B cell (primary cell): Measurements from ENCODE around the gene DNAAF5. TPM values are rescaled to one million over a fixed set of nuclear protein-coding genes. Genes with fewer than 3 reads are reported as not detected.

Experiments used
- ATAC-seq: fragments of 200-7000 bp; cut with Tn5 transposase; one replicate; pipeline ENCODE4 v1.10.0; 2021; ENCODE audit warnings: low read depth, mild to moderate bottlenecking, moderate number of reproducible peaks, moderate library complexity
- CTCF ChIA-PET: fragments of 350-600 bp; sonication (Branson Sonifier 250); formaldehyde crosslinking; loops from one replicate; lab custom pipeline; 2021; ENCODE audit warnings: antibody characterized with exemption, inconsistent platforms; lab: Charles Lee
- POLR2A ChIA-PET: fragments of 350-600 bp; sonication (Branson Sonifier 250); formaldehyde crosslinking; loops from one replicate; lab custom pipeline; 2021; ENCODE audit warnings: antibody characterized with exemption; lab: Charles Lee
- DNase-seq: peaks from one replicate; pipeline ENCODE4 v3.0.0; 2013
- H2AFZ ChIP-seq: 2 replicates; pipeline ENCODE4 v1.6.1; 2012; ENCODE audit warnings: mild to moderate bottlenecking, low read depth, low read length; ENCODE audit not compliant: insufficient read depth, poor library complexity, severe bottlenecking
- H3K27ac ChIP-seq, 2 donors: 1 replicate in 1 of 2; 2 replicates in 1 of 2; pipeline ENCODE4 v1.5.1; 2012 to 2013; ENCODE audit warnings: low read length in 2 of 2, mild to moderate bottlenecking in 2 of 2, moderate library complexity in 1 of 2
- H3K27me3 ChIP-seq, 4 experiments: fragments of 200-600 bp in 1 of 4; sonication (generic) in 1 of 4; replicated peaks in 1 of 4; 1 replicate in 2 of 4; 2 replicates in 2 of 4; pipeline versions ENCODE4 v1.6.1 to v1.7.0; 2013 to 2016; ENCODE audit warnings: low read length in 3 of 4, mild to moderate bottlenecking in 2 of 4, mixed read lengths in 1 of 4, moderate library complexity in 1 of 4; ENCODE audit not compliant: insufficient read depth in 4 of 4, control insufficient read depth in 3 of 4; ENCODE audit errors: control extremely low read depth in 1 of 4
- H3K36me3 ChIP-seq, 2 experiments: replicated peaks in 1 of 2; 1 replicate in 1 of 2; 2 replicates in 1 of 2; pipeline versions ENCODE4 v1.6.1 to v1.7.1; 2013; ENCODE audit warnings: low read length in 1 of 2; ENCODE audit not compliant: insufficient read depth in 2 of 2, control insufficient read depth in 1 of 2; ENCODE audit errors: control extremely low read depth in 1 of 2, extremely low read depth in 1 of 2
- H3K4me1 ChIP-seq, 2 donors: fragments of 200-600 bp in 1 of 2; sonication (generic) in 1 of 2; 1 replicate in 1 of 2; 2 replicates in 1 of 2; pipeline versions ENCODE4 v1.5.1 to v1.6.1; 2013 to 2017; ENCODE audit warnings: low read length in 2 of 2; ENCODE audit not compliant: control insufficient read depth in 2 of 2, insufficient read depth in 2 of 2
- H3K4me2 ChIP-seq: replicated peaks from 2 replicates; pipeline ENCODE3; 2012; ENCODE audit warnings: mild to moderate bottlenecking, low read depth, low read length; ENCODE audit not compliant: poor library complexity, severe bottlenecking
- H3K4me3 ChIP-seq, 5 experiments: fragments of 200-600 bp in 1 of 5; sonication (generic) in 1 of 5; 1 replicate in 3 of 5; 2 replicates in 2 of 5; pipeline versions ENCODE4 v1.5.1 to v1.7.0; 2011 to 2016; ENCODE audit warnings: low read length in 4 of 5, mild to moderate bottlenecking in 4 of 5, low read depth in 2 of 5, control low read depth in 1 of 5, moderate library complexity in 1 of 5; ENCODE audit not compliant: insufficient read depth in 1 of 5; ENCODE audit errors: control extremely low read depth in 1 of 5, extremely low read depth in 1 of 5
- H3K79me2 ChIP-seq: fragments of 200-600 bp; sonication (generic); one replicate; pipeline ENCODE4 v1.6.0; 2016; ENCODE audit warnings: low read length; ENCODE audit not compliant: control insufficient read depth, insufficient read depth
- H3K9ac ChIP-seq: fragments of 200-600 bp; sonication (generic); 2 replicates; pipeline ENCODE4 v1.6.1; 2017; ENCODE audit warnings: mild to moderate bottlenecking, low read length, moderate library complexity
- H3K9me3 ChIP-seq, 3 donors: one replicate each; pipeline versions ENCODE4 v1.6.1 to v1.7.1; 2013; ENCODE audit warnings: low read length in 2 of 3; ENCODE audit not compliant: control insufficient read depth in 2 of 3, insufficient read depth in 1 of 3; ENCODE audit errors: control extremely low read depth in 1 of 3
- H4K20me1 ChIP-seq: 2 replicates; pipeline ENCODE4 v1.6.0; 2012; ENCODE audit warnings: mild to moderate bottlenecking, low read length; ENCODE audit not compliant: insufficient read depth, control insufficient read depth, poor library complexity, severe bottlenecking
- H3K27ac Mint-ChIP-seq: one replicate; pipeline ENCODE4 v1.8.0; 2021; ENCODE audit warnings: mixed read lengths
- H3K27me3 Mint-ChIP-seq: one replicate; pipeline ENCODE4 v1.8.0; 2021; ENCODE audit warnings: mixed read lengths
- H3K4me1 Mint-ChIP-seq: one replicate; pipeline ENCODE4 v1.8.0; 2021; ENCODE audit warnings: mixed read lengths
- H3K4me3 Mint-ChIP-seq: one replicate; pipeline ENCODE4 v1.8.0; 2021; ENCODE audit warnings: mixed read lengths
- H3K9me3 Mint-ChIP-seq: one replicate; pipeline ENCODE4 v1.8.0; 2022; ENCODE audit warnings: mixed read lengths; ENCODE audit not compliant: insufficient read depth
- CTCF ChIP-seq: fragments of 200-600 bp; IDR thresholded peaks from one replicate; pipeline ENCODE4 v1.8.0; 2022; ENCODE audit warnings: antibody characterized with exemption, mild to moderate bottlenecking
- EZH2 ChIP-seq: IDR thresholded peaks from 2 replicates; pipeline ENCODE4 v1.6.1; 2012; ENCODE audit warnings: borderline replicate concordance, low read depth, mild to moderate bottlenecking, moderate library complexity, low read length; ENCODE audit not compliant: insufficient read depth, poor library complexity, severe bottlenecking
- whole genome bisulfite sequencing: methylation state at CpG from one replicate; pipeline ENCODE4 v1.1.5; 2013; ENCODE audit warnings: missing lambda C conversion rate; ENCODE audit not compliant: insufficient coverage; 5-methylcytosine and 5-hydroxymethylcytosine counted together
- intact Hi-C: fragments of 100-400 bp; cut with micrococcal nuclease; formaldehyde crosslinking; loops from one replicate; pipeline ENCODE4 v1.10.0; 2022
- polyA plus RNA-seq: library from polyadenylated mRNA; depleted of rRNA; stranded (reverse); fragments of >200 nt; gene quantifications from 2 replicates; pipeline ENCODE4 v1.2.3, GENCODE V29; 2012
- total RNA-seq, 2 donors: library from RNA; stranded (reverse); fragments of 120-200 nt in 1 of 2; gene quantifications; 1 replicate in 1 of 2; 2 replicates in 1 of 2; pipeline versions ENCODE4 v1.2.3 to v1.2.4, GENCODE V29; 2013 to 2022

The DNAAF5 gene
- total and polyA plus RNA-seq, 2 donors (not counting 1 experiment from before 2014, with no cell fraction given) = 18.0 to 21.4 TPM

- no peak overlapping the region for H2AFZ ChIP-seq
- DNase-seq (no peak), ATAC-seq (no peak)
- H3K4me1 ChIP-seq = no peaks in the 10 kb centered on the region
- H3K9ac ChIP-seq = no peak overlapping the region
- no peak overlapping the region for H3K27ac ChIP-seq
- CTCF ChIA-PET = no interaction called here
- H3K9me3 Mint-ChIP-seq = peaks cover 6% of the 10 kb centered on the region
- intact Hi-C loops = no loop called here
- no peak overlapping the region for H3K4me2 ChIP-seq
- H3K9me3 ChIP-seq = peaks cover 3 to 40% (median 10%) of the 10 kb centered on the region in 3 donors
- POLR2A ChIA-PET = no interaction called here
- no peak overlapping the region for H3K4me3 Mint-ChIP-seq
- TF ChIP-seq CTCF (no peak), EZH2 (no peak)
- no peak overlapping the region for H3K27ac Mint-ChIP-seq
- no peaks in the 10 kb centered on the region for H3K27me3 ChIP-seq
- WGBS = 98% methylated on average over 16 of the region's 25 CpGs
- no peaks in the 10 kb centered on the region for H3K4me1 Mint-ChIP-seq
- peaks cover 0 to 9% of the 10 kb centered on the region in 2 experiments for H3K36me3 ChIP-seq
- H3K27me3 Mint-ChIP-seq = no peaks in the 10 kb centered on the region
- H3K79me2 ChIP-seq = no peaks in the 10 kb centered on the region
- no peaks in the 10 kb centered on the region for H4K20me1 ChIP-seq
- H3K4me3 ChIP-seq = no peak overlapping the region
Observed at GRCh38 chr7:680411-681127, 45.9 kb upstream of the DNAAF5 start.

GRCh38 chr7:681551-682307, 44.8 kb upstream of the DNAAF5 start:
- no peak overlapping the region for H3K27ac ChIP-seq
- peaks cover 0 to 9% of the 10 kb centered on the region in 2 experiments for H3K36me3 ChIP-seq
- CTCF ChIA-PET = no interaction called here
- H4K20me1 ChIP-seq = no peaks in the 10 kb centered on the region
- no peaks in the 10 kb centered on the region for H3K79me2 ChIP-seq
- H3K4me2 ChIP-seq = no peak overlapping the region
- POLR2A ChIA-PET = no interaction called here
- no peak for TF ChIP-seq CTCF
- no peak for TF ChIP-seq EZH2
- H3K27me3 Mint-ChIP-seq = no peaks in the 10 kb centered on the region
- intact Hi-C loops = no loop called here
- H3K27ac Mint-ChIP-seq = no peak overlapping the region
- H2AFZ ChIP-seq = no peak overlapping the region
- whole genome bisulfite sequencing = 98% methylated on average over 13 of the region's 13 CpGs
- H3K9me3 ChIP-seq = peaks cover 3 to 45% (median 18%) of the 10 kb centered on the region in 3 donors
- DNase-seq = no peak
- no peak overlapping the region for H3K4me3 ChIP-seq
- no peak for ATAC-seq
- H3K4me3 Mint-ChIP-seq = no peak overlapping the region
- no peaks in the 10 kb centered on the region for H3K4me1 ChIP-seq
- no peak overlapping the region for H3K9ac ChIP-seq
- no peaks in the 10 kb centered on the region for H3K27me3 ChIP-seq
- H3K9me3 Mint-ChIP-seq = peaks cover 9% of the 10 kb centered on the region
- no peaks in the 10 kb centered on the region for H3K4me1 Mint-ChIP-seq
